SKM-1 (cell line): ENCODE measurements around the gene EPAS1.

Experiments
- DNase-seq: peaks from one replicate; lab custom pipeline; 2025; ENCODE audit not compliant: unreplicated experiment; lab: John Stamatoyannopoulos, UW

Gene EPAS1

DNA sequence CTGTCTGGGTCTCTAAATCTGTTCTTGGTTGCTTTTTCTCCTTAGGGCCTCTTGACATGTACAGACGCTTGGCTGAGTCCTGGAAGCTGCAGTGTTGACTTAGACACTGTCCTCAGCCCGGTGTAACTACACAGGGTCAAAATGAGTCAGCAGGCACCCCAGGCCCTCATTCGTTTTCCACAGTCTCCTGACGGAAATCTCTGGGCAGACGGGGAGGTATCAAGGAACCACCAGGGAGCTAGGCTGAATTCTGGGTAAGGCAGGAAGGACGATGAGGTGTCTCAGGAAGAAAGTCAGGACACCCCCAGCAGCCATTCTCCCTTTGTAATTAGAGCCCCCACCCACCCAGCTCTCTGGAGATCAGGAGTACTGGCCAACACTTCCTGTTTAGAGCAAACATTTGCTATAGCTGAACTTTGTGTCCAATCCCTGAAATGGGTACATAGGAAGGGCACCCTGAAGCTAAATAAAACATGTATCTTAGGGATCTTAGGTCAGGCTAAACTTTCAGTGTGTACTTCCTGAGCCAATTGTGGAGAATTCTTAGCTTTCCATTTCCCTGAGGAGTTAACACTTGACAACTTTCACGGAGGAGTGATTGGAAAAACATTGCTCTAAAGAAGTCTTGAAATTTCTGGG lies 23.9 kb upstream of the EPAS1 start:
- no peak for DNase-seq

DNA sequence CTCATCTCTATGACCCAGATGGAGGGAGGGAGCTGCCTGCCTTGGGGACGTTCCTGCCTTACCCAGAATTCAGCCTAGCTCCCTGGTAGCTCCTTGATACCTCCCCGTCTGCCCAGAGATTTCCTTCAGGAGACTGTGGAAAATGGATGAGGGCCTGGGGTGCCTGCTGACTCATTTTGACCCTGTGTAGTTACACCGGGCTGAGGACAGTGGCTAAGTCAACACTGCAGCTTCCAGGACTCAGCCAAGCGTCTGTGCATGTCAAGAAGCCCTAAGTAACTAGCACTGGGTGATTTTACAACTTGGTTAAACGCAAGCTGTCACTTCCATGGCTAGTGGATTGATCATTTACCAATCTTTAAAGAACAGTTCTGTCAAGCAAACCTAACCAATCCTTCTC lies 23.3 kb upstream of the EPAS1 start:
- no peak for DNase-seq

DNA sequence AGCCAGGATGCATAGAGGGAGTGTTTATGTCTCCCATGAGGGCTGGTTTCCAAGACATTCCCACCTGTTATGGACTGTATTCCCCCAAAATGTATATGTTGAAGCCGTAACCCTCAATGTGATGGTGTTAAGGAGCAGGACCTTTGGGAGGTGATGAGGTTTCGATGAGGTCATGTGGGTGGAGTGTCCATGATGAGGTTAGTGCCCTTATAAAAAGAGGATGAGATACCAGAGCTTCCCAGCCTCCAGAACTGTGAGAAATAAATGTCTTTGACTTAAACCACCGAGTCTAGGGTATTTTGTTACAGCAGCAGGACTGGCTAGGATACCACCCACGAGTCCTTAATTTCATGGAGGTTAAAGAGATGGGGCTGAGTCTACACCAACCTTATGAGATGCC lies 22.6 kb upstream of the EPAS1 start:
- DNase-seq = no peak

DNA sequence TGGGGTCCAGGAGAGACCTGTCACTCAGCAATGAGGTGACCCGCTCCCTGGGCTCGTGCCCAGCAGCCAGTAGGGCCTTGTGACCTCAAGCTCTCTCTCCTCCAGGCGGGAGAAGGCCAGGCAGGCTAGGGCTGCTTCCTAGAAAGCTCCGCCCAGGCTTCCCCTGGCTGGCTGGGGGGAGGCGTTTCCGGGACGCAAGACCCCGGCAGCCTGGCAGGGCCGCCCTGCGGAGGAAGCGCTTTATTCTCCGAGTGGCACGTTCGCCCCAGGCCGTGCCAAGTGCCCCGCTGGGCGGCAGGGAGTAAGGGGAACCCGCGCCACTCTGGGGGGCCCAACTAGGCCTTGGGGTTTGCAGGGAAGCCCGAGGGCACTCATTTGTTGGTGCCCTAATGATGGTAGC lies 21.2 kb upstream of the EPAS1 start:
- DNase-seq = no peak

DNA sequence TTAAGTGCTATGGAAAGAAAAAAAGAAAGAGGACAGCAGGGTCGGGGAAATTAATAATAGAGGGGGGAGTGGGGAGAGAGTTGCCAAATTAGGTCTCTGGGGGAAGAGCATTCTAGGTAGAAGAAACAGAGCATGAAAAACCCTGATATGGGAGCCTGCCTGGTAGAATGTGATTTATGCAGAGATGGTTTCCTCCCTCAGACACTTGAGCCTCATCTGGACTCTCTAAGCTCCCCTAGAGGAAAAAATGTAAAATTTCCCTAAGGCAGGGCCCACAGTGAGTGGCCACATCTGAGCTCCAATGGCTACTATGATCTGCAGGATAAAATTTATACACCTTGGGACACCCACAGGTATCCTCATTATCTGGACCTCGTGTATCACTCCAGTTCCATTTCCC lies 20.6 kb upstream of the EPAS1 start:
- no peak for DNase-seq

DNA sequence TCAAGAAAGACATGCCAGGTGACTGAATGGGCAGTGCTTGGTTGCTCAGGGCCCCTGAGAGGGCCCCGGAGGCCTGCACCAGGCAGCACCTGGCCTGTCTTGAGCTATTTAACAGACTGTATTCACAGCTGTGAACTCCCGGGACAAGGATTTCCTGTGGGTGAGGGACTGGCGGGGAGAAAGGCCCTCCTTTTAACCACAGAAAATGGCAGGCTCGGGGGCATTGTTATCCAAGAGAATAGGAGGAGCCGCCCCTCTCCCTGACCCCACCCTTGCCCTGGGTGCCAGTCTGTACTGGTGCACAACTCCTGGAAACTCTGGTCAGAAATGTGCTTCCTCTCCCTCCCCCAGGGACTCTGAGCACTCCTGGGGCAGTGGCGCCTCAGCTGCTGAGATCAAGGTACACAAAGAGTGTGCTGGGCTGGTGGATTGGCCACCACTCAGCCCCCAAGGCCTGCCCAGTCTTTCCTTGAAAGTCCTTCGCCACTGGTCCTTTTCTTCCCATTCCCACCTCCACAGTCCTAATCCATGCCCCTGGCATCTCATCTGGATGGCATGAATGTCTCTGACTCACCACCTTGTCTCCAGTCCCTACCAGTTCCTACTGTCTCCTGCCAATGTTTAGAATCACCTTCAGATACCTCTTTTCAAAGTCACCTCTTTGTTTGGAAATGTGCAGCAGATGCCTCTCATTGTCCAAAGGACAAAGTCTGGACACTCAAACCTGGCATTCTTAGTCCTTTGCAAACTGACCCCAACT lies 19.6 kb upstream of the EPAS1 start:
- no peak for DNase-seq

DNA sequence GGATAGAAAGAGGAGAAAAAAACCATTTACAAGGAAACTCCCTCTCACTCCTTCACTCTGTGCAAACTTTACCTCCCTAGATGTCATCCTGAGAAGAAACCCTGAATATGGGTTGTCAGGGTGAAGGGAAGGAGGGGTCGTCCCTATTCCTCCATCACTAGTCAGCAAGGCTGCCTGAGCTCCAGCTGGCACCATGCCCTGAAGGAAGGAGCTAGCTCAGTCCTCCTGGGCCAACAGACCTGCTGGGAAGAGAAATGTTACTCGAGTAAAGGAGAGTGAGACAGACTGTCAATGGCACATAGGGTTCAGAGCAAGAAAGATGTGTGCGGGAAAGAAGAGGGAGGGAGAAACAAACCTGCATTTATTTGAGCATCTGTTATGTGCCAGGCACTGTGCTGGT lies 18.3 kb upstream of the EPAS1 start:
- no peak for DNase-seq

DNA sequence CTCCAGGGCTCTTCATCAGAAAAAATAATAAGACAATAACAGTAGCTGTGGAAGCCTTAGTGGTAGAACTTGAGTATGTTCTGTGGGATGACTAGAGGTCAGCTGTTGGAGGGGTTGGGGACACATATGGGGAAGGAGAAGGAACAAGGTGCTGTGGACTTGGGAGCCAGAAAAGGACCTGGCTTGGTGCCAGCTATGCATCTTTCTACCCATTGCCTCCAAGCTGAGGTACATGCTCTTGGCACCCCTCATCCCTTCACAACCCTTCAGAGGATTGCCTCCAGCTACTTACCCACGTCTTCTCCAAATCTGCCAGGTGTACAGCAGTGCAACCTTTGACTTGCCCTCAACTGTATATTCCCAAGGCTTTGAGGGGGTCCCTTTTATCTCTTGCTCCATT lies 15.3 kb upstream of the EPAS1 start:
- no peak for DNase-seq

DNA sequence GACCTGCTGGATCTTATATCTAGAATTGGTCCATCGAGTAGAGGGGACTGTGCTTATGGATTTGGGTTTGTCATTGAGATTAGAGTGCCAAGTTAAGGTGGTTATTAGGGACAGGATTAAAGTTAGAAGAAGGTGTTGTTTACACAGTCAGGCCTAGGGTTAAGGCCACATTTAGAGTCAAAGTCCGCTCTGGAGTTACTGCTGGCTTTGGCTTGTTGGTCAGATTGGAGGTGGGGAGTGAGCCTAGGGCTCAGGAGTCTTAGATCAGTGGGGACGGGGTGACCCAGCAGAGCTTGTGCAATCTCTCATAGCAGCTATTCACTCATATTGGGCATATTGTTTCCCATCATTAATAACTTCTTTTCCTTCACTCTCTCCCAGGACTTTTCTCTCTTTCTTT lies 13.5 kb upstream of the EPAS1 start:
- no peak for DNase-seq

DNA sequence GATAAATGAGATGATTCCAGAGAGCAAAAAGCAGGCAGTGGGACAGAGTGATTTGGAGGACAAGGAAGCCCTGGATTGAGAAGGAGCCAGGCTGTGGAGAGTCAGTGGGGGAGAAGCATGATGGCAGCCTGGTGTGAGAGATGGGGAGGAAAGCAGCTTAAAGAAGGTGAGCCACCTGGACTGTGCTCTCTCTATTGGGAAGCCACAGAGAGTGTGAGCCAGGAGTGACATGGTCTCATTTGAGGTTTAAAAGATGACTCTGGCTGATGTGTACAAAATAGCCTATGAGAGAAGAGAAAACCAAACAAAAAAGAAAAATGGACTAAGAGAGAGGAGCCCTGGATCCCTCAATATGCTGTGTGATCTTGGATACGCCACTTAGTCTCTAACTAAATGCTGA lies 12.9 kb upstream of the EPAS1 start:
- no peak for DNase-seq

DNA sequence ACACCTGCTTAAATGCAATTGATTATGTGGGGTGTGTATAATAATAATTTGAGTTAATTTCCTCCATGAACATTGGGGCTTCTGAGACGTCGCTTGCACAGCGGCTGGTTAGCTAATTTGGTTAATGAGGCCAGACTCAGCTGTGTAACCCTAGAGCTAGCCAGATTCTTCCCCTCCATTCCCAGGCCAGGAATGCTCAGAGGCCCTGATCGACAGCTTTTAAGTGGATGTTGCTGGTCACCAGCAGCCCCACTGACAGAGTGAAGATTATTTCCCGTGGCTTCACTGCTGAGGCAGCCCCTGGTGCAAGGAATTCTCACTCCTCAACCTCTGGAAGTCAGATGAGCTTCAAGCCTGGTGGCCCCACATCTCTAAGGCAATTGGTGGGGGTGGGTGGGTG lies 12.4 kb upstream of the EPAS1 start:
- DNase-seq = no peak

DNA sequence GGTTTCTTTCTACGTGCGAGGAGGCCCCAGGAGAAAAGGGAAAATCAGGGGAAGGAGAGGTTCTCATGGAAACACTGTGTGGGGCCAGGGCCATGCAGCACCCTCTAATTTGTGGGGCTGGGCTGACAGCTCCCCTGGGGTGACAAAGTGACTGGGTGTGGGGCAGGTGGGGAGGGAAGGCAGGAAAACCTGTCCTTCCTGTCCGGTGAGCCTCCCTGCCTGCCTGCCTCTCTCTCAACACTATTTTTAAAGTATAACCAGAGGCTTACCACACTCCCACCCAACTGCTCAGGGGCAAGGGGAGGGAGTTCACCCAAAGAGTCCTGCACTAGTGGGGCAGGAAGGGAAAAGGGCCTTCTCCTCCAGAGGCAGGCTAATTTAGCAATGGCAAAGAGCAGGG lies 10.5 kb upstream of the EPAS1 start:
- no peak for DNase-seq

DNA sequence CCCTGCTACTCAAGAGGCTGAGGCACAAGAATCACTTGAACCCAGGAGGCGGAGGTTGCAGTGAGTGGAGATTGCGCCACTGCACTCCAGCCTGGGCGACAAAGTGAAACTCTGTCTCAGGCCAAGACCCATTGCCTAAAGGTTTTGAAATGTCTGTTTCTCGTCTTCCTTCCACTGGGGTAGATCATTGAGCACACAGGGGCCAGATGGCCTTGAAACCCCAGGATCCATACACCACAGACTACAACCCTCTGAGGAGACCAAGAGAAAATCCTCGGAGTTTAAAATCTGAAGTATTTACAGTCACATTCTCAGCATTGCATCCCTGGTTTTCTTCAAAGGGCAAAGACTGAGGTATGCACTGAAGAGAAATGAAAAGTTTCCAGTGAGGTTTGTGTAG lies 7.1 kb upstream of the EPAS1 start:
- DNase-seq = no peak

DNA sequence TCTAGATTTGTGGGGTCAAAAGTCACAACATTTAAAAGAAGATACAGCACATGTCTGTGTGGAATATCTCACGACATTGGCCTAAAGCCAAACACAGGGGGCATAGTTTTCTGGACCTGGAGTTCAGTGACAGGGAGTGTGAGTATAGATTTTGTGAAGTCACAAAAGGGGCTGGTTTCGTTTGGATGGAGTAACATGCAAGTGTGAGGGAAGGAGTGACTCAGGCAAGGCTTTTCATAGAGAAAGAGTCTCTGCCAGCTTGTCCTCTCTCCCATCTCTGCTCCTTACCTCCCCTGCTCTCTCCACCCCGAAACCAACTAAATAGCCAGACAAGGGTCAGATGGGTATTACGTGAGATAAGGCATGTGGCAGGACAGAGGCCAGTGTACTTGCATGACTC lies 3.7 kb upstream of the EPAS1 start:
- no peak for DNase-seq

DNA sequence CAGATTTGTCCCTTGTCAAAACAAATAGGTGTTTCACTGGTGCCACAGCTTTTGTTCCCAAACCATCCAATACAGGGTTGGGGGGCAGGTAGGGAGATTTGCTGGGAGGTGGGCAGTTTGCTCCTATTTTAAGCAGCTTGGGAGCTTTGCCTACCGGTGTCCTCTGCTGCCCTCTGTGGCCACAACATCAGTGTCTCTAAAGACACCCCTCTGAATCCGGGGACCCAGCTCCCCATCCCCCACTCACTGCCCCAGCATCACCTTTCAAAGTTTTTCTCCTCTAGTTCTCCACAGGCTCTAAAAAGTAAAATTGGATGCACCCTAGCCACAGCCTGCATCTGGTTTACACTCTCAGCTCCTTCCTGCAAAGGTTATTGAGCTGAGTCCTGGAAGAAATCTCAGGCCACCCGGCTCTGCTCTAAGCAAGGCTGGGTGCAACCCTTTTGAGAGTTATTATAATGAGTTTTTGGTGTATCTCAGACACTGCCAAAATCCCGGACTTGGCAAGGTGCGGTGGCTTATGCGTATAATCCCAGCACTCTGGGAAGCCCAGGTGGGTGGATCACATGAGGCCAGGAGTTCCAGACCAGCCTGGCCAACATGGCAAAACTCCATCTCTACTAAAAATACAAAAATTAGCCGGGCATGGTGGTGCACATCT lies 2.9 kb upstream of the EPAS1 start:
- DNase-seq = no peak

DNA sequence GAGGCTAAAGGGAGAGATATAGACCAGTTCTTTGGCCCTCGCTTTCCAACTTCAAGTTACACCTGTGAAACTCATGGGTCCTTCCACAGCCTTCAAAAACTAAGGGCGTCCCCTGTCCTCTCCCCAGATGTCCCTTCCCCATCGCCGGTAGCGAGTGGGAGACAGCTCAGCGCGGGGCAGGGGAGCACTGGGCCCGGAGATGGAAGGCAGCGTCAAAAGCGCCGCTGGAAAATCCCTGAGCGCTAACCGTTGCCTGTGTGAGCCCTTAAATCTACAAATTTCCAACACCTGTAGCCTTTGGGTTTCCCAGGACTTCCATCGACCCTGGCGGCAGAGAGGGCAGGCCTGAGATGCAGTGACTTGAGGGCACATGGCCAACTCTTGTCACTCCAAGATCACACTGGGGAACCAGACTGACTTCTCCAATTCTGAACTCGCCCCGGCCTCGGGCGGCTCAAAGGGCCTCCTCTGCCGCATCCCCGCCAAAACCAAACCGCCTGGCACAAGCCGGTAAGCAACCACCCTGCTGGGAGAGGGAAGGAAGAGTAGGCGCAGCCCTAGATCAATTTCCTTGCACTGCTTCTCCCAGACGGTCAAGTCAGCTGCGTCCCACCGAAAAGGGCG lies 879 bp upstream of the EPAS1 start:
- DNase-seq = no peak

DNA sequence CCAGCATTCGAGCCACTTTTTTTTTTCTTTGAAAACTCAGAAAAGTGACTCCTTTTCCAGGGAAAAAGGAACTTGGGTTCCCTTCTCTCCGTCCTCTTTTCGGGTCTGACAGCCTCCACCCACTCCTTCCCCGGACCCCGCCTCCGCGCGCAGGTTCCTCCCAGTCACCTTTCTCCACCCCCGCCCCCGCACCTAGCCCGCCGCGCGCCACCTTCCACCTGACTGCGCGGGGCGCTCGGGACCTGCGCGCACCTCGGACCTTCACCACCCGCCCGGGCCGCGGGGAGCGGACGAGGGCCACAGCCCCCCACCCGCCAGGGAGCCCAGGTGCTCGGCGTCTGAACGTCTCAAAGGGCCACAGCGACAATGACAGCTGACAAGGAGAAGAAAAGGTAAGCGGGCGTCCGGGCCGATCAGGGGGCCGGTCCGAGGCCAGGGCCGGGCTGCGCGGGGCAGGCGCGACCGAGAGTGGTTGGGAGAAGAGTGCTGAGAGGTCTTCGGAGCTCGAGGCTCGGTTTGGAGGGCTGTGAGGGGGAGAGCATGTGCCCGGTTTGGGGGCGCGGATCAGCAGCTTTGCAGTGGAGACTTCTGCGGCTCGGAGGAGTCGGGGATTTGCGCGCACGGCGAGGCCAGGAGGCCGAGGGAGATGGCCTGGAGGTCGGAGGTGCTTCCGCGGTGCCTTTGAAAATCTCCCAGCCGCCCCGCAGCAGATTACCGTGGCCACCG lies 502 bp downstream of the EPAS1 start:
- DNase-seq = no peak

DNA sequence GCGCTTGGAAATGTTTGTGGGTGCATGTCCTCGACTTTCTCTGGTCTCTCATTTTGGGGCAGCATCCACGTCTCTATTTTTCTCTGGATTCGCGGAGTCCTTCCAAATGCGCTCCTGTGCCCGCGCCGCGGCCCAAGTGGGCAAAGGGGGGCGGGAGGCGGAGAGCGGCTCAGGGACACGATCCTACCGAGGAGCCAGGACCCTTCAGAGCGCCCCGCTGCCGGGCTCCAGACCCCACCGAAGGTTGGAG lies 990 bp downstream of the EPAS1 start:
- no peak for DNase-seq

DNA sequence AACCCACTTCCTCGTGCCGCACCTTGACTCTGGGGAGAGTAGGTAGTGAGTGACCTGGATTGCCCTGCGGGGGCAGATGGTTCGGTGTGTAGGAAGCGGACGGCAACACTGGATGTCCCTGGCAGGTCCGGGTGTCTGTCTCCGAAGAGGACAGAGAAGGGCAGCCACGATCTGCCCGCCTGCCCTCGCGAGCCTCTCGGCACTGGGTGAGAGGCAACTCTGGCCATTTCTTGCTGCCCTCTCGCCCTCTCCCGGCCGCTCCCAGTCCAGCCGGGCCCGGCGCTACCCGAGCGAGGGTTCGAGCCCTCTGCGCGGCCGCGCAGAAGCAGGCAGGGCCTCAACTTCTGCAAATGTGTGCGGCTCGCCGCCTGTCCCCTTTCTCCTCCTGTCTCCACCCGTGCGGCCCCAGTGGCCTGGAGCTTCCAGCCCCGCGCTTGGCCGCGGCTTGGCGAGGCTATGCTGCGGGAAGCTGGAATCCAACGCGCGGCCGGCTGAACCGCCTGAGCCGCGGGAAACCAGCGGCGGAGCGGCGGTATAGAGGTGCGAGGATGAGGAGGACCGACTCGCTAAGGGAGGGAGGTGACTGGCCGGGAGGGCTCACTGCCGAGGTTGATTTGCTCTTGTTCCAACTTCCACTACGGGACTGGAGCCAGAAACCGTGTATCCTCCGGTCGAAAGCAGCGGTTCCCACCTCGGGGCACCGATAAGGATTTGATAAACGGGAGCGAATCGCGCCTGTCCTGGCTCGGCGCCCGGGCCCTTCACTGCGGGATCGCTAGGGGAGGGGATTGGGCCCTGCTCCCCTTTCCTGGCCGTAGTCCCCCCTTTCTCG lies 1.5 kb downstream of the EPAS1 start:
- DNase-seq = no peak

DNA sequence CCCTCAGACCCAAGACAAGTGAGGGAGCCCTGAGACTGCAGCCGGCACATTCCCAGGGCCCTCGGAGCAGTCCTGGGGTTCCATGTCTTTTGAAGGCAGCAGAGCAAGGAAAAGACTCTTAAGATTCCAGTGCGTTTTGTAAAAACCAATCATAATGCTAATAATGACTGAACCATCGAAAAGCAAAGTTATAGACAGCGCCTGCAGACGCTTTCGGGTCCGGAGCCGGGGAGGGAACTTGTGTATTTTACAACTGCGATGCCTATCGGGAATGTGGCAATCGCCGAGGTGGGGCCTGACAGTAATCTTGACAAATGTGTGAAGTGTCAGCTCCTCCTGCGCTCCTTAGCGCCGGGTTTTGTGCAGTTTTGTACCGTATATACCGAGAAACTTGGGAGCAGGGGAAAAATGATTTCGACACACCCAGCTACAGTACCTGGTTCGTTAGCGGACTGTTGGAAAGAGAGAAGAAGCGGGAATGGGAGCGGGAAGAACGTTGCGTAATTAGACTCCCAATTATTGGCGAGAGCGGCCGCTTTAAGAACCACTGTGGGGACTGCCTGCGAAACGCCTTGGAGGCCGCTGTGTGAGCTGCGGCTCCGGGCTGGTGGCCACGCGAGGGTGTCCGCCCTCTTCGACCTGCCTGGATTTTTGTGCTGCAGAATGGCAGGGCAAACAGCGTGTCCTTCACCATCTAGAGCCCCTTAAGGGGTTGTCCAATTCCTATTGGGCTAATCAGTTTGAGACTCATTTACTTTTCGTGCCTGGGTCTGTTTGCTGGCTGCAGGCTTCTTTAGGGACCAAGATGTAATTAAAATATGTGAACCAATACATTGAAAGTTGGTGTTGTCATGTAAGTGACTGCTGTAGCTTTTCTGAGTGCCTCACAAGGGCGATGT lies 2.4 kb downstream of the EPAS1 start:
- no peak for DNase-seq
